ENCODE measurements around the gene ZFYVE9. TPM values are rescaled to one million over a fixed set of nuclear protein-coding genes. Genes with fewer than 3 reads are reported as not detected.

Gene ZFYVE9
- total and polyA plus RNA-seq, 2 of the 4 experiments (the other 2 are of a cell fraction): 8.3 to 28.7 TPM

DNA sequence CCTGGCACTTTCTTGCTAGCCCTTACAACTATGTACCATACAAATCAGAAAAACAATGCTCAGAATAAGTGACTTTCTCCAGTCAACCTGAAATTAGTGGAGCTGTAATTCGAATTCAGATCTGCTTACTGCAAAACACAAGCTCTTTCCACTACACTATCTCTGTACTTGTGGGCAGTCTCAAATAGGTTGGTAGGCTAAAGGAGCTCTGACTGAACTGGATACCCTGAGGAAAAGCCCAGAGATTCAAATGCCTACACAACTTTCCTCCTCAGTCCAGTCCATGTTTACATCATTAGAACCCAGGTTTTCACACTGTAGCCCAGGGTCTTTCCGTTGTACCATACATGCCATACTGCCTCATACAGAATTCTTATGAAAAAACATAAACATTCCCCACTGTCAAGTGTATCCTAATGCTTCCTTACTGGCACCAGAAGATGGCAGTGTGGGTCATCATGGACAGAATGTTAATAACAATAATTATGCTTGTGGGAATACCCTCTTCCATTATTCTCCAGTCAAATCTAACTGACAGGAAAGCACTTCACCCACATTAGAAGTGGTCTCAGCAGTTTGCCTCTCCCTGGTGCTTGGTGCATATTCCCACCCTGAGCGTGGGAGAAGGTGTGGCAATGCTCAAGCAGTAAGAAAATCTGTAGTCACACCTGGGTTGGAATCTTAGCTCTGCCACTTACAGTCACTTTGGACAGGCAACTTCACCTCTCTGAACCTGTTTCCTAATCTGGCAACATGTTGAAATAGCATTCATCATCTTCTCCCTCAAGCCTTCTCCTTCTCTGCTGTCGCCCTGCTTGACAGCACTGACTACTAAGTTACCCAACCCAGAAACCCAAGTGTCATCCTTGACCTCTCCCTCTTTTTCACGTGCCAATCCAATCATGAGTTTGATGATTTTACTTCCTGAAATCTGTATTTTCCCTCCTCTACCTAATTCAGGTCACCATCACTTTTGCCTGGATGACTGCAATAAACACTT lies 14.4 kb upstream of the ZFYVE9 start:
- BruUV-seq (replicated peaks): no TSS peak

More for the DNA sequence above, 14.4 kb upstream of the ZFYVE9 start:
- H2BK120ac ChIP-seq (ENCODE audit: low read depth, low read length): no peak overlapping the region
- no peaks in the 10 kb centered on the region for H3K4me1 ChIP-seq (ENCODE audit: control insufficient read depth, insufficient read depth, low read length)
- peak; percentile 86 for TF ChIP-seq RAD21 (IDR thresholded peaks at IDR 0.05; ENCODE audit: low read length)
- no peak for TF ChIP-seq RFX5 (IDR thresholded peaks at IDR 0.05; ENCODE audit: low read depth, low read length)
- TF ChIP-seq, protein P1, sequence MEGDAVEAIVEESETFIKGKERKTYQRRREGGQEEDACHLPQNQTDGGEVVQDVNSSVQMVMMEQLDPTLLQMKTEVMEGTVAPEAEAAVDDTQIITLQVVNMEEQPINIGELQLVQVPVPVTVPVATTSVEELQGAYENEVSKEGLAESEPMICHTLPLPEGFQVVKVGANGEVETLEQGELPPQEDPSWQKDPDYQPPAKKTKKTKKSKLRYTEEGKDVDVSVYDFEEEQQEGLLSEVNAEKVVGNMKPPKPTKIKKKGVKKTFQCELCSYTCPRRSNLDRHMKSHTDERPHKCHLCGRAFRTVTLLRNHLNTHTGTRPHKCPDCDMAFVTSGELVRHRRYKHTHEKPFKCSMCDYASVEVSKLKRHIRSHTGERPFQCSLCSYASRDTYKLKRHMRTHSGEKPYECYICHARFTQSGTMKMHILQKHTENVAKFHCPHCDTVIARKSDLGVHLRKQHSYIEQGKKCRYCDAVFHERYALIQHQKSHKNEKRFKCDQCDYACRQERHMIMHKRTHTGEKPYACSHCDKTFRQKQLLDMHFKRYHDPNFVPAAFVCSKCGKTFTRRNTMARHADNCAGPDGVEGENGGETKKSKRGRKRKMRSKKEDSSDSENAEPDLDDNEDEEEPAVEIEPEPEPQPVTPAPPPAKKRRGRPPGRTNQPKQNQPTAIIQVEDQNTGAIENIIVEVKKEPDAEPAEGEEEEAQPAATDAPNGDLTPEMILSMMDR (conservative IDR thresholded peaks at IDR 0.05; ENCODE audit: low read depth, low read length): peak; percentile 87
- peak; percentile 81 for TF ChIP-seq SMC3 (IDR thresholded peaks at IDR 0.05; ENCODE audit: low read depth, low read length)
- TF ChIP-seq, protein P2, sequence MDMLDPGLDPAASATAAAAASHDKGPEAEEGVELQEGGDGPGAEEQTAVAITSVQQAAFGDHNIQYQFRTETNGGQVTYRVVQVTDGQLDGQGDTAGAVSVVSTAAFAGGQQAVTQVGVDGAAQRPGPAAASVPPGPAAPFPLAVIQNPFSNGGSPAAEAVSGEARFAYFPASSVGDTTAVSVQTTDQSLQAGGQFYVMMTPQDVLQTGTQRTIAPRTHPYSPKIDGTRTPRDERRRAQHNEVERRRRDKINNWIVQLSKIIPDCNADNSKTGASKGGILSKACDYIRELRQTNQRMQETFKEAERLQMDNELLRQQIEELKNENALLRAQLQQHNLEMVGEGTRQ (IDR thresholded peaks at IDR 0.05; ENCODE audit: low read depth, low read length): no peak
- ChIA-PET POLR2A (ENCODE audit: unreplicated experiment) (no interaction called here), CTCF (interaction anchor here (0.6 to 2.5 kb wide), 8 partner anchors 15 to 221 kb away, joined by 3 to 20 read pairs (median 4); no protein-coding TSS in a partner anchor)
- in situ Hi-C loops (cut with MboI; ENCODE audit: low sequenced_read_pairs): loop anchor here (5.0 kb wide), 1 partner anchor 170 kb away; no protein-coding TSS in a partner anchor
- no peaks in the 10 kb centered on the region; the same call in 1 of the 2 replicates for H3K27me3 ChIP-seq (ENCODE audit: control insufficient read depth, insufficient read depth, low read length)
- peak; percentile 99 for ATAC-seq (ENCODE audit: low read depth)
- H3K36me3 ChIP-seq (ENCODE audit: control insufficient read depth, insufficient read depth, low read length): no peaks in the 10 kb centered on the region
- no peaks in the 10 kb centered on the region for H3K79me1 ChIP-seq (ENCODE audit: low read depth in 1 of 2, low read length in 2 of 2)
- H2BK15ac ChIP-seq (ENCODE audit: low read depth, low read length): no peak overlapping the region
- H4K20me1 ChIP-seq (ENCODE audit: insufficient read depth, low read length): no peaks in the 10 kb centered on the region
- H4K91ac ChIP-seq (ENCODE audit: insufficient read depth, low read depth, low read length): no peak overlapping the region
- no peak overlapping the region for H2AK5ac ChIP-seq (ENCODE audit: low read depth, low read length)
- intact Hi-C loops (cut with micrococcal nuclease): loop anchor here (1.0 to 5.0 kb wide), 3 partner anchors 169 to 560 kb away; no protein-coding TSS in a partner anchor
- H2BK5ac ChIP-seq (ENCODE audit: low read depth, low read length, poor library complexity, severe bottlenecking): no peak overlapping the region
- no peak overlapping the region for H3K4me3 ChIP-seq (ENCODE audit: insufficient read depth, low read depth, low read length)
- H3K9me3 ChIP-seq (ENCODE audit: control insufficient read depth, insufficient read depth, low read length): no peaks in the 10 kb centered on the region
- no peak overlapping the region for H3K27ac ChIP-seq (ENCODE audit: insufficient read depth, low read length)
- no peak overlapping the region for H3K4me2 ChIP-seq (ENCODE audit: low read depth, low read length)
- H2AK9ac ChIP-seq (replicated peaks; ENCODE audit: low read depth, low read length, poor library complexity): no peak overlapping the region
- no peak overlapping the region for H4K5ac ChIP-seq (ENCODE audit: low read depth, low read length)
- dilution Hi-C loops (cut with HindIII; ENCODE audit: low sequenced_read_pairs, unreplicated experiment): no loop called here
- H3K9ac ChIP-seq (ENCODE audit: low read depth, low read length): no peak overlapping the region
- H3K4ac ChIP-seq (ENCODE audit: low read depth, low read length): no peak overlapping the region
- no peak overlapping the region for H3K56ac ChIP-seq (ENCODE audit: extremely low read depth, insufficient read depth, low read length)
- DNase-seq: peak; percentile 77
- no peak overlapping the region for H2BK20ac ChIP-seq (ENCODE audit: low read depth, low read length)
- no peak overlapping the region for H4K8ac ChIP-seq (ENCODE audit: low read depth in 2 of 2, low read length in 2 of 2)
- H3K18ac ChIP-seq (ENCODE audit: low read depth, low read length): no peak overlapping the region
- 38% methylated on average over 1 of the region's 5 CpGs; no CpG with 5 or more reads in 1 of the 2 experiments for WGBS, 2 experiments (ENCODE audit: extremely low coverage in 2 of 2, insufficient read length in 1 of 2)
- no peaks in the 10 kb centered on the region for H3K9me1 ChIP-seq (ENCODE audit: insufficient read depth, low read length)
- no peak overlapping the region for H3K23ac ChIP-seq (ENCODE audit: low read depth, low read length)
- no peak overlapping the region for H2AFZ ChIP-seq (replicated peaks; ENCODE audit: low read length, poor library complexity)
- H3K14ac ChIP-seq (replicated peaks; ENCODE audit: low read depth, low read length): no peak overlapping the region

Data from IMR-90 (cell line).